Activated CD8-positive, alpha-beta memory T cell treated with anti-CD3 and anti-CD28 coated beads, Interleukin-2, amount 50 U/mL, for 4 hours (primary cell): ENCODE measurements around the gene RPS6KL1.

Experiments used
- DNase-seq: peaks from one replicate; pipeline ENCODE4 v3.0.0-alpha.2; 2020

The RPS6KL1 gene

DNA sequence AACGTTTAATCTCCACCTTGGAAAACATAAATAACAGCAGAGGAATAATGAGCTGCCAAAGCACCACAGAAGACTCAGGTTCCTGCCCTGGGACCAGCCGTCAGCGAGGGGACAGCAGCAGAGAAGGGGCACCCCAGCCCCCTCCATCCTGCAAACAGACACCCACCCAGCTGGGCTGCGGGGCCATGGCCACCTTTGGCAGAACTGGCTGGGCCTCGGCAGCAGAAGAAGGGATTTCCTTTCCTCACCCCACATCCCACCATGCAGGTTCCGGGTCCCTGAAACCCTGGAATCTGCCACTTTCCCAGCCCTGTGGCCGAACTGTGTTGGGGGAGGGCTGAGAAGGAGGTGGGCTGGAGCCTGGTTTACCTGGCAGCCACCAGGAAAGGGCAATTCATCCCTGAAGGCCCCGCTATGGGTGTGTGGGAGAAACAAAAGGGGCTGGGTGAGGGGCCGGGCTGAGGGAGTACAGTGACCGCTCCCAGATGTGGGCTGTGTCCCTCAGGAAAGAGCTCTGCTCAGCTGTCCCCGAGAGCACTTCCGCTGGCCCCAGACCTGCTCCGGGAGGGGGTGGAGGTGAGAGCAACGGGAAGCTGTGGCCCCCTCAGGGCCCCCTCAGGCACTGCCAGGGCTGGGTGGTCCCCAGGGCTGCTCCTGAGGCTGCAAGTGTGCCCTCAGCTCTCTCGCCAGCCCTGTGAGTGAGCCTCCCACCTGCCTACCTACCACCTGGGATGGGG lies 28.6 kb upstream of the RPS6KL1 start:
- DNase-seq, result no peak

DNA sequence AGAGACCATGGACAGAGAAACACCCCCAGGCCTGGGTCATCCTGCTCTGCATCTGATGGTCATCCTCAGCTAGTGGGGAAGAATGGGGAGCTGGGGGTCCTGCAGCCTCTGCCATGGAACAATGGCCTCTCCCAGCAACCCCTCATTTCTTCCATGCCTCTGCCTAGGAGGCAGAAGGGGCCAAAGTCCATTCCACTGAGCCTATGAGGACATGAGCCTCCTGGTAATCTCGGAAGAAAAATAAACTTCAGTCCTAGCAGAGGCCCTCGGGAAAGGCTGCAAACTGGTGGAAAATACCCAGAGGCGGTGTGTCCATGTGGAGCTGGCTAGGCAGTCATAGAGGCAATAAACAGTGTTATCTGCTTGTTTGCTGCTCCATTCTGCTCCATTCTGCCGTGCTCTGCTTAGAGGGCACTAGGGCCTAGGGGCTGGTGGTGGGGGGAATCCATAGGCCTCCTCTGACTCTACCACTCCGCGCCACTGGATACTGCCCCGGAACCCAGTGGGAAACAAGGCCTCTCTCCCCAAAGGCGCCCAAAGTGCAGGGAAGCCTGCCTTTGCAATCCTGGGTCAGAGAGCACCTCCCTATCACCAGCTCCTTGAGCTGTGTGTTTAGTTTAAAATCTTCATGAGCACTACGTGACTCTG lies 27.9 kb upstream of the RPS6KL1 start:
- DNase-seq, result no peak

DNA sequence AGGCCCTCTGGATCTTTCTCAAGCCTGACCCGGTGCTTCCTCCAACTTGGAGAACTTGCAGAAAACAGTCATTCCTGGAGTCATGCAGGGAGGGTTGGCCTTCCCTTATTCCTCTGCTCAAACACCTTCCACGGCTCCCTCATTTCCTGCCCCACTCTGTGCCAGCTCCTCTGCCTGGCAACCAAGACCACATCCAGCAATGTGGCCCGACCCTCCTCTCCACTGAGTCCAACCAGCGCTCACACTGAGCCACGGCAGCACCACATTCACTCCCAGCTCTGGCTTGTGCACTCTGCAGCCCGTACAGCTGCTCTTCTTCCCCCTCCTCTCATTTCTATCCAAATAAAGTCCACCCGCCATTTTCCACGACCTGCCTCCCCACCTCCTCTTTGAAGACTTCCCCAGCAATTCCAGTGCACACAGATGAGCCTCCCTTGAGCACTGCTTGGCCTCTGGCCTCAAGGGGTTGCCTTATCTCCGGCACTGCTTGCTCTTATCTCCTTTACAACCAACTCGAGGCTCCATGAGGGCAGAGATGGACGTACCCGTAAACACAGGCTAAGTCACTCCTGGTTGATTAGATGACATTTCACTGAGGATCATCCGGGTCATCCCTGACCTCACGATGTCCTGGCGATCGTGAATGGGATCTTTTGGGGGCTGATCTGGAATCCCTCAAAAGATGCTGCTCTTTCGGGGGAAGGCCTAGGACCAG lies 27.0 kb upstream of the RPS6KL1 start:
- DNase-seq, result no peak

DNA sequence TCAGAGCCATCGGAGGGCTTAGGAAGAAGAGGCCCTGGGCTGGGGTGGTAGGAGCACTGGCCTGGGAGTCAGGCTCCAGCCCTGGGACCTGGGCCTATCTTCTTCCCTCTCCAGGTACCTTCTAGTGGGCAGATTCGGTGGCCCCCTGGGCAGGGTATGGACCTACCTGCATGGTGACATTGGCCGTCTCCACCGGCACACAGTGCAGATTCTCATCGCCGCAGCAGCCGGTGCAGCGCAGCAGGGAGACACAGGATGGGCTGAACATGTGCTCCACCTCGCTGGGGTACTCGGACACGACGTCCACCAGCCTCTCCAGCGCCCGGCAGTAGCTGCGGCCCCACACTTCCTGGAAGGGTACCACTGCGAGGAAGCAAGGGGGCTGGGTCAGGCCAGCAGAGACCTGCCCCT lies 26.1 kb upstream of the RPS6KL1 start:
- no peak for DNase-seq

DNA sequence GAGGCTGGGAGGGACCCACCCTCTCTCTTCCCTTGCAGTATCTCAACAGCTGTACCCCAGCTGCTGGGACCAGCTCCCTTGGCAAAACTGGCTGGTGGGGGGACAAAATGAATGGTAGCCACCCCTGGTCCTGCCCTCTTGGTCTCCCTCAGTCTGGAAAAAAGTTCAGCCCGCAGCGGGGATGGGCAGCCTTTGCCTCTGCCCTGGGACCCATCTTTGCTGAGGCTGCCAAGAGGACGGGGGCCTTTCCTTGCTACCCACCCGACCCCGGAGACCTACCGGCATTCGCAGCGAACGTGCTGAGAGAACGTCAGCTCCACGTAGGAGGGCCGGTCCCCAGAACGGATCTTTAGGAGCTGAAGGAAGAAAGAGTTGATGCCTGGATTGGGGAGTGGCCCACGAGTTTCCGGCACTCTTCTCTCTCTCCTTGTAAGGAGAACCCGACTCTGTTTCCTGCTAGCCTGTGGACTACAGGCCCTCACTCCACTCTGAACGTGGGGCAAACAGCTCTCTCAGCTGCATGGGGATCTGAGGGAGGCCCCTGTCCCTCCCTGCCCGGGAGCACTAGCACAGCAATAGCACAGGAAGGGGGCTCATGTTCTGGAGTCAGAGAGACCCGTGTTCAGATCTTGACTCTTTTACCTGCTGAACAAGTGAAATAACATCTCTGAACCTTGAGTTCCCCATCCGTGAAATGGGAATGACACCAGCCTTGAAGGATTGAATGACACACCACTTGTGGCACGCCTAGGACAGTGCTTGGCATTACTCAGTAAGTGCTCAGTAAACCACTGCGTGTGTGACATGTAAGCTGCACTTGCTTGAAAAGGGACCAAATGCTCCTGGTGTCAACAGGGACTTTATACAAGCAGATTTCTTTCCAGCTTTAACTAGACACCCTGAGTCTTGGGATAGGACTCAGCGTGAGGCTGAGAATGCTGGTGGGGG lies 25.4 kb upstream of the RPS6KL1 start:
- DNase-seq, result no peak

DNA sequence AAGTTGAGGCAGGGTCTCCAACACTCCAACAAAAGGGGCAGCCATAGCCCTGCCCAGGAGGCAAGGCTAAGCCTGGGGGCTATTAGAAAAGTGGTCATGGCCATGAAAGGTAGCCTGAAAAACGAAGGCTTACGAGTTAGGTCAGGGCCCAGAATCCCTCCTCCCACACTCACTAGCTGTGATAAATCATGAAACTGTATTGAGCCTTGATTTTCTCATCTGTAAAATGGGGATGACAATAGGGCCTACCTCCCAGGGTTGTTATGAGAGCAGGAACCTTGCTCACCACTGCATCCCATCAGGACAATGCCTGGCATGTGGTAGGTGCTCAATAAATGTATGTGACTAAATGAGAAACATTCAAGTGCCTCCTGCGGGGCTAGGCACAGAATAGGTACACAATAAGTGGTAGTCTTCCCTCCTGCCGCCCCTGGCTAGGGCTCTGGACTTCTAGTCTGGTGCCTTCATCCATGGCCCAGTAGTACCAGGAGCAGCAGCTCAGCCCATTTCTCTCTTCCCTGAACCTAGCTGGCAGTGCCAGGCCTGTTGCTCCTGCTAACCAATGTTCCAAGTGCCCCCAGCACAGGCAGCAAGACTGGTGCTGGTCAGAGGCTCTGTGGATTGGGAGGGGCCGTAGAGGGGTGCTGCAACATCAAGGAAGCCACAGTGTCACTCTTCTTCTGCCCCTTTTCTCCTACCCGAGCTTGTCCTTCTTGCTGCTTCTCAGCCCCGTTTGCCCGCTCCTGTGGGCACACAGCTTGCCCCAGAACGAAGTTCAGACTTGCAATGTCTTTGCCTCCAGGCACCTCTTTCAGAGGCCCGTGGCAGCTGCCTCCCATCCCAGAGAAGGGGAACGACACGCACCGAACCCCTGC lies 24.5 kb upstream of the RPS6KL1 start:
- no peak for DNase-seq

DNA sequence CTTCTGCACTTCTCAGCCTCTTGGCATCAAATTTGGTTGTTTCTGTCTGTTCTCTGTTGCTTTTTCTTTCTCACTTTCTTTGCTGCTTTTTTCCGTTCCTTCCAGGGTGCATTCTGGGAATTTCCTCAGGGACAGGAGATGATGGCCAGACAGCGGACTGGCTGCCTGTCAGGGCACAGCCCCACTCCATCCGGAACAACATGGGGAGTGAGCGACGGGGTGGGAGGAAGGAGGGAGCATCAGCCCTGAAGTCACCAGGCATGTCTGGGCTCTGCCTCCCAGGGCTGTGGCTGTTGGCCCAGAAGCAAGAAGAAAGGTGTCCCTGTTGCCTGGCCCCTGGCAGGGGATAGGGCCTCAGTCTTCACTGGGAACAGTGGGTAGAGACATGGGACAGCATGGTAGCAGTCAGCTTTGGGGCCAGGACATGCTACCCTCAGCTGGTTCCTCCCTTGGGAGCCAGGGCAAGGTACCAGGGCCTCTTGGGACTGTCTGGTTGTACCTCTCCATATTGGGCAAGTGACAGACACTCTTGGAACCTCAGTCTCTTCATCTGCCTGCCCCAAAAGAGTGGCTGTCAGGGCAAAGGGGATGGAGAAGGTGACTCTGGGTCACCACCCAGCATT lies 23.7 kb upstream of the RPS6KL1 start:
- no peak for DNase-seq

DNA sequence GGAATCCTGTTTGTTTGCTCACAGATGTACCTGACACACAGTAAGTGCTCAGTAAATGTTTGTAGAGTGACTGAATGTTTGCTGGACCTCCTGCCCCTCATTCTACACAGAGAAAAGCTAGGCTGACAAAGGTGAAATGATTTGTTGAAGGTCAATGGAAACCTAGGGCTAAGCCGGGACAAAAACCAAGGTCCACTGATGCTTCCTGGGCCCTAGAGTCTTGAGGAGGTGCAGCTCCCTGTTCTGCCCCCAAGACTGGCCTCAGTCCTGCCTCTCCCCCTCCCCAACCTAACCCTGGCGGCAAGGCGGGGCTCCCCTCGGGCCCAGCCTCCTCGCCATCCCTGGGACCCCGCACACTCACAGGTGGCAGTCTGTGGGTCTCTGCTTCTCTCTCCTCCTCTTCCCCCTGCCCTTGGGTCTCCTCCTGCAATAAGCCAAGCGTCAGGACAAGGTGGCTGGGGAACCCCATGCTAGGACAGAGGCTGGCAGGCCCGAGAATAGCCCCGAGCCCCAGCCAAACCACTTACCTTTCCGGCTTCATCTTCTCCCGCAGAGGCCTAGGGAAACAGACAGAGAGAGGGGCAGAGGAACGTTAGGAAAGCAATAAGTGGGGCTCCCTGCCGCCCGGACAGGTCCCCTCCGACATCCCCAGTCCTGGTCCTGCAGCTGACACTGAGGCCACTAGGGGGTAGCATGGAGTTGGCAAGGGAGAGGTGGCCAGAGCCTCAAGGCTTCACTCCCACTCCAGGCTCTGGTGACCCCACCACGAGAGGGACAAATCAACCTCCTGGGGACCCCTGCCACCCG lies 23.0 kb upstream of the RPS6KL1 start:
- DNase-seq, result peak; percentile 74

DNA sequence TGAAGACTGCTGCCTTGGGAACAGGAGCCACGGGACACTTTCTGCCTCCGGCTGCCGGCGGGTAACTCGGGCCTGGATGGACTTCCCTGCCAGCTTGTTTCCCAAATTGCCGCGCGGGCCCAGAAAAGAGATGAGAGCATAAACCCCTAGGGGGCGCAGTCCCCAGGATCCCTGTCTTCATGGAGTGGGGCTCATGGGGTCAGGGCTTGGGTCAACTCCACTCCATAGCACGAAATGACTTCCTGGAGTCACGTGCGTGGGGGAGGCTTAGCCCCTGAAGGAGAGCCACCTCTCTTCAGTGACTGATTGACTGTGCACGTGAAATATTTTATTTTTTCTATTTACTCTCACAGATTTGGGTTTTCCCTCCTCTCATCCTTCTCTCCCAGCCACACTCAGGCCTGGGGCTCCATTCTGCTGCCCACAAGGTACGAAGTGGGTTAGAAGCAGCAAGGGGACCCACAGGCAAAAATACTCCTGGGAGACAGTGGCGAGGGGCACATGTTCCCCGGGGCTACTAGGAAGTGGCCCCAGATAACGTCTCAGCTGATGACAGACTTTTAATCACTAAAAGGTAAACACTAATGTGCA lies 22.3 kb upstream of the RPS6KL1 start:
- DNase-seq, result no peak

DNA sequence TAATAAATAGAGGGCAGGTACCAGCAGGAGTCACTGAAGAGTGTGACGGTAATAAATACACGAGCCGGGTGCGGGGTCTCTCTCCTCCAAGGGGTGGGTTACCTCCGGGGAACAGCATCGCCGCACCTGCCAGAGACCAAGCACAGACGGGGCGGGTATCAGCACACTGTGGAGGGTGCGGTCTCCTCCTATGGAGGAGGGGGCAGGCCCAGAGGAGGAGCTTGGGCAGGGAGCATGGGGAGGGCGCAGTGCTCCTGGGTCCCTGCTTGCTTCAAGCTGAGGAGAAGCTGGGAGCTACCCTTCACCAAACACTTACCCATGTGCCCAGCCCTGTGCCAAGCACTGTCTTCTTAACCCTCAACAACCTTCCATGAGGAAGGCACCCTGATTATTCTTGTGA lies 19.5 kb upstream of the RPS6KL1 start:
- no peak for DNase-seq

DNA sequence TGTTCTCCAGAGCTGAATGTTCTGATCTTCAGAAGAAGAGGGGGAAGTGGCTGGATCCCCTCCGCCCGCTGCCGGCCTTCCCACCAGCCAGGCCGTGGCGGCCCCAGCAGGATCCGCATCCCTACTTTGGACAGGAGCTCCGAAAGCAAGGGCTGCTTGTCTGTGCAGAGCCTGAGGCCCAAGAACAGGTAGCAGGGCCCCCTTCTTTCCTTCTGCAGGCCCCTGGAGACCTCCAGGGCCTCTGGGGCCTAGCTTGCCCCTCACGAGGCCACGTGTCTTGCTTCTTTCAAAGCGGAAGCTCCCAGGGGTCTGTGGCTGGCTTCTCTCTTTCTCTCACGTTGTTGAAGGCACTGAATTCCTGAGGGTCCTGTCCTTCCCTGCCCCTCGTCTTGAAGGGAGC lies 19.1 kb upstream of the RPS6KL1 start:
- DNase-seq, result no peak

DNA sequence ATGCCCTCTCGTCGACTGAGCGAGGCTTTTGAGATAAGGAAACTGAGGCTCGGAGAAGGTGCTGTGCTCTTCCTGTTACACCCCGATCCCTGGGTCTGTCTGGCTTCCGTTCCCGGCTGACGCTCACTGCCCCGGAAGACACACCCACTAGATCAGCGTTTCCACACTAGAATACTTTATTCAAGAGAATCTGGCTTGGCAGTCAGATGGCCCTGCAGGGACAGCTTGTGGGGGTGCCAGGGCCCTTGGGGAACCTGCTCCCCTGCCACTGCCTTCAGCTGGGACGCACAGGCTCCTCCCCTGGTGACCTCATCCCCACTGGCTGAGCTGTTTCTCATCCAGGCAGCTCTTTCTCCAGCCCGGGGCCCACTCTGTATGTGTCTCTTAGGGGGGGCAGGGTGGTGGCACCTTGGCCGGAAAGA lies 18.6 kb upstream of the RPS6KL1 start:
- peak; percentile 66 for DNase-seq

DNA sequence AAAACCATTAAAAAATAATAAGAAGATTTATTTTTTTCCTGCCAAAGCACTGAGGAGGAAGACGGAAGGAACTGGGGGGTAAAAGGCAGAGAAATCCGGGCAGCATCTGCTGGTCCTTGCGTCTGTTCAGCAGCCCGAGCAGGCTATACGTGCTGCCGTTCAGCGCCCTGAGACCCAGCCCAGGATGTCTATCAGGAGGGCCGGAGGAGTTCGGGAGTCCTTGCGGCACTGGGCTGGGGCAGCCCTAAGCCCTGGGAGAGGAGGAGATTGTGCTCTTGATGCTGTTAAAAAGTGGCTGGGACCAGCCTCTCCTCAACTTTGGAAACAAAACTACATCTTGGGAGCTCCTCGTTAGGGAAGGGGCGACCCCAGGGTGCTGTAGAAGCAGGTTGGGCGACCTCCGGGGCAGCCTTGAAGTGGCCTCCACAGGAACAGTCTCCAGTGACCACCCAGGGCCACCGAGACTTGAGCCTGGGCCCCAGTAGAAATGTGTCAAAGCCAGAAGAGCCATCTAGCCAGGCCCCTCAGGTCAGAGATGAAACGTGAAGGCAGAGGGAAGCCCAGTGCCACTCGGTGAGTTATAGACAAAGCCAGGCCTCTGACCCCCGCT lies 18.0 kb upstream of the RPS6KL1 start:
- DNase-seq, result no peak

DNA sequence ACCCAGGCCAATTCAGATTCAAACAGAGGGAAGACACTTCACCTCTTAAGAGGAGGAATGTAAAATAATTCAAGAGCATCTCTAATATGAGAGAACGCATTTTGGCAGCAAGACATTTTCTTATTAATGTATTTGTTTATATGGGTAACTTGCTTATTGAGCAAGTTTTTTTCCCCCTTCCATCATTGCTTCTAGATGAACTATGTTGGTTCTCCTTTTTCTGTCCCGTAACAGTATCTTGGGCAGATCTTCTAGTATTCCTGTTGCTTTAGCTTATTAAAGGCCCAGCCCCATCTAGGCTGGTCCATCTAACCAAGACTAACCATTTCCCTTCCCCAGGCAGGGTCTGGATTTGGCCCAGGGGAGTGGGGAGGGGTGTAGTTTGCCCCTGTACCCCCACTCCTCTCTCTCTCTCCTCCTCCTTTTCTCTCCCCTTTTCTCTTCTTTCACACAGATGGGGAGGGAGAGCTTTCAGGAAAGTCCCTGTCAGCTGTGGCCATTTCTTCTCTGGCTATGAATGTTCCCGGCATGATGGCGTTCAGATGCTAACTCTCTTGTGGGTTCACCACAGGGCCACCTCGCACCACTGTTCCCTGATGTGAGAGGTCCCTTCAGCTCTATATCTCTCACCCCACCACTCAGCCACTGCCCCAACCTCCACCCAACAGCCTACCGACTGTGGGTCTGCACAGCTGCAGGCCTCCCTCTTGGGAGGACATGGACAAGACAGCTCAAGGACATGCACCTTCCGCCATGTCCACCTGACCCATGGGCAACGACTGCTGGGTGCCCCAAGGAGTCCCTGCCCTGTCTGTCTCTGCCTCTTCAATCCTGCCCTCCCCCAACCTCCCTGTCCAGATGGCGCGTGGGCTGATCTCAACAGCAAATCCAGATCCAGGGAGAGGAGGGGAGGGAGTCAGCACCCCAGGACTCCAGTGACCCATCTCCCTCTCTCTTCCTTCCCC lies 15.8 kb upstream of the RPS6KL1 start:
- DNase-seq, result no peak

DNA sequence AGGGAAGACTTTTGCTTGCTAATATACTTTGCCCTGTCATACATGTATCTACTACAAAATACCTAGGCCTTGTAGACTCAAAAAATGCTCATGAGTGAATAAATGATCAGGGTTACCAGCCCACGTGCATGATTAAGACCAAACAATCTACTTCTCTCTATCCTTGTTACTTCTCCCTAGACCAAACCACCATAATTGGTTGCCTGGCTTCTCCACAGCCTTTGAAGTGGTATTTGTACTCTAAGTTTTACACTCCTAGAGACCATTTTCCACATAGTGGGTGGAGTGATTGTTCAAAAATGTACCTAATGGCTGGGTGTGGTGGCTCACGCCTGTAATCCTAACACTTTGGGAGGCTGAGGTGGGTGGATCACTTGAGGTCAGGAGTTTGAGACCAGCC lies 14.1 kb upstream of the RPS6KL1 start:
- no peak for DNase-seq

DNA sequence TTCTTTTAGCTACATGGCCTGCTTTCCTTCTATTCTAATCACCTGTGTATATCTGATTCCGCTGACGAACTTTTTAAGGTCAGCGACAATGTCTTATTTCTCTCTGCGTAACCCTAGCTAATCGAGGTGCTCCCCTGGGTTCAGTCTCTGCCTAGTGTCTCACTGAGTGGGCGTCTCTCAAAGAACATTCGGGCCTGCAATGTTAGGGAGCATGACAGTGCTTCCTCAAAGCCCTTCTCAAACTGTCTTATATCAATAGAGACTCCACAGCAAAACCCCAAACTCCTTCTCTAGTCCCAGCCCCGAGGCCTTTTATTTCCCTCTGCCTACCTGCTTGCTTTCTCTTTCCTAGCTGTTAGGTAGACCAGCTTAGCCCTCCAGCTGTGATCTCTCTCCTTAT lies 13.7 kb upstream of the RPS6KL1 start:
- no peak for DNase-seq

DNA sequence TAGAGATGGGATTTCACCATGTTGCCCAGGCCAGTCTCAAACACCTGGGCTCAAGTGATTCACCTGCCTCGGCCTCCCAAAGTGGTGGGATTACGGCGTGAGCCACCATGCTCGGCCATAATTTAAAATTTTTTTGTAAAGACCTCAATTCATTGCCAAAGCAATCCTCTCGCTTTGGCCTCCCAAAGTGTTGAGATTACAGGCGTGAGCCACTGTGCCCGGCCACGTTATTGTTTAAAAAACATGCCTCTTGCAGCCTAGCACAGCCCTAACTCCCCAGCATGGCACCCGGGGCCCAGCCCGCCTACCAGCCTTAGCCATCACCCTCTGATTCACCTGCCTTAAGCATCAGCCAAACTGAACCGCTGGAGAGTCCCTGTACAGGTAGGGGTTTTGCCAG lies 13.1 kb upstream of the RPS6KL1 start:
- DNase-seq, result no peak

DNA sequence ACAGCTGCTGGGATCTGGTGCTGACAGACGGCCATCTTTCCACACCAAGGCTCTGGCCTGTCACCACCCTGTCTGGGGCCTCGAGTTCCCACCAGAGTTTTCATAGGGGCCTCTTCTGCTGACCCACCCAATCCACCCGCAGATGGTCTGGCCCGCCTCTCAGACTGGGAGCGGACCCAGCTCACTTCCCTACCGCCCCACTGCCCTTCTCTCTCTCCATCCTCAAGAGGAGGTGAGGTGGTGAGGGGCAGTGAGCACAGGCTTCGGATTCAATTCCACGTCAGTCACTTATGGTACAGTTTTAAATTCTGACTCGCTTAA lies 12.3 kb upstream of the RPS6KL1 start:
- no peak for DNase-seq
